H9 (cell line): ENCODE data around the gene APC. TPM values are rescaled to one million over a fixed set of nuclear protein-coding genes. Genes with fewer than 3 reads are reported as not detected.

Source experiments
- DNase-seq: peaks from one replicate; pipeline ENCODE4 v3.0.0-alpha.2; 2017
- H2AFZ ChIP-seq: one replicate; pipeline ENCODE4 v1.6.1; 2013; ENCODE audit warnings: mild to moderate bottlenecking, low read length, control low read depth, moderate library complexity
- H2AK5ac ChIP-seq: 2 replicates; pipeline ENCODE4 v1.6.1; 2013; ENCODE audit warnings: low read length, control low read depth, mixed read lengths; ENCODE audit not compliant: insufficient read length
- H2BK120ac ChIP-seq: one replicate; pipeline ENCODE4 v1.6.1; 2013; ENCODE audit warnings: low read depth, mild to moderate bottlenecking, low read length, control low read depth, inconsistent platforms; ENCODE audit not compliant: poor library complexity, severe bottlenecking
- H2BK12ac ChIP-seq: 2 replicates; pipeline ENCODE4 v1.6.1; 2013; ENCODE audit warnings: low read length, control low read depth, mixed read lengths, low read depth; ENCODE audit not compliant: insufficient read length
- H2BK15ac ChIP-seq: 2 replicates; pipeline ENCODE4 v1.6.1; 2013; ENCODE audit warnings: low read depth, low read length, control low read depth
- H2BK20ac ChIP-seq: one replicate; pipeline ENCODE4 v1.6.1; 2013; ENCODE audit warnings: low read depth, mild to moderate bottlenecking, low read length, control low read depth, inconsistent platforms; ENCODE audit not compliant: poor library complexity, severe bottlenecking
- H2BK5ac ChIP-seq: 2 replicates; pipeline ENCODE4 v1.6.1; 2013; ENCODE audit warnings: low read length, control low read depth, mixed read lengths; ENCODE audit not compliant: insufficient read length
- H3K14ac ChIP-seq: 2 replicates; pipeline ENCODE4 v1.6.1; 2013; ENCODE audit warnings: low read length, control low read depth; ENCODE audit not compliant: insufficient read depth
- H3K18ac ChIP-seq: 2 replicates; pipeline ENCODE4 v1.6.1; 2013; ENCODE audit warnings: low read depth, mild to moderate bottlenecking, mixed read lengths, low read length, control low read depth; ENCODE audit not compliant: insufficient read length
- H3K23ac ChIP-seq: 2 replicates; pipeline ENCODE4 v1.6.1; 2013; ENCODE audit warnings: low read length, control low read depth, mixed read lengths, low read depth; ENCODE audit not compliant: insufficient read length
- H3K23me2 ChIP-seq: 2 replicates; pipeline ENCODE4 v1.6.1; 2013; ENCODE audit warnings: low read depth, mild to moderate bottlenecking, mixed read lengths, low read length, control low read depth; ENCODE audit not compliant: insufficient read length, poor library complexity, severe bottlenecking
- H3K27ac ChIP-seq: 2 replicates; pipeline ENCODE4 v1.5.1; 2013; ENCODE audit warnings: low read length, control low read depth, mixed read lengths, low read depth; ENCODE audit not compliant: insufficient read length
- H3K27me3 ChIP-seq: 2 replicates; pipeline ENCODE4 v1.6.1; 2013; ENCODE audit warnings: low read length, control low read depth, inconsistent platforms; ENCODE audit not compliant: insufficient read depth
- H3K4ac ChIP-seq: 2 replicates; pipeline ENCODE4 v1.6.1; 2013; ENCODE audit warnings: low read depth, mild to moderate bottlenecking, control low read depth, inconsistent platforms, low read length, moderate library complexity
- H3K4me1 ChIP-seq: 2 replicates; pipeline ENCODE4 v1.6.1; 2013; ENCODE audit warnings: low read length, control low read depth, inconsistent platforms; ENCODE audit not compliant: insufficient read depth
- H3K4me2 ChIP-seq: 2 replicates; pipeline ENCODE4 v1.6.1; 2013; ENCODE audit warnings: low read length, control low read depth, mixed read lengths; ENCODE audit not compliant: insufficient read length, insufficient read depth
- H3K56ac ChIP-seq: 2 replicates; pipeline ENCODE4 v1.6.1; 2013; ENCODE audit warnings: low read depth, mild to moderate bottlenecking, mixed read lengths, low read length, control low read depth; ENCODE audit not compliant: insufficient read length
- H3K79me1 ChIP-seq: 2 replicates; pipeline ENCODE4 v1.6.1; 2013; ENCODE audit warnings: low read depth, mild to moderate bottlenecking, moderate library complexity, low read length, control low read depth, inconsistent platforms; ENCODE audit not compliant: insufficient read depth, poor library complexity, severe bottlenecking
- H3K79me2 ChIP-seq: 2 replicates; pipeline ENCODE4 v1.6.1; 2013; ENCODE audit warnings: low read length, control low read depth, inconsistent platforms; ENCODE audit not compliant: insufficient read depth
- H3K9ac ChIP-seq: 2 replicates; pipeline ENCODE4 v1.6.1; 2013; ENCODE audit warnings: low read length, control low read depth, mixed read lengths; ENCODE audit not compliant: insufficient read length; ENCODE audit errors: extremely low read depth
- H3K9me3 ChIP-seq: one replicate; pipeline ENCODE4 v1.6.1; 2013; ENCODE audit warnings: low read depth, low read length, inconsistent platforms; ENCODE audit not compliant: control insufficient read depth
- H3T11ph ChIP-seq: one replicate; pipeline ENCODE4 v1.6.1; 2013; ENCODE audit warnings: mild to moderate bottlenecking, low read length, control low read depth, inconsistent platforms
- H4K20me1 ChIP-seq: one replicate; pipeline ENCODE4 v1.6.1; 2013; ENCODE audit not compliant: control insufficient read depth, insufficient read length, insufficient read depth
- H4K5ac ChIP-seq: 2 replicates; pipeline ENCODE4 v1.6.1; 2013; ENCODE audit warnings: low read depth, mild to moderate bottlenecking, mixed read lengths, low read length, control low read depth; ENCODE audit not compliant: insufficient read length
- H4K8ac ChIP-seq: replicated peaks from 2 replicates; pipeline ENCODE4 v1.6.1; 2013; ENCODE audit warnings: low read length, control low read depth, mixed read lengths, low read depth; ENCODE audit not compliant: insufficient read length
- H4K91ac ChIP-seq: 2 replicates; pipeline ENCODE4 v1.6.1; 2013; ENCODE audit warnings: low read depth, mild to moderate bottlenecking, moderate library complexity, mixed read lengths, low read length, control low read depth; ENCODE audit not compliant: insufficient read length
- H3K27ac Mint-ChIP-seq, 3 experiments: 2 replicates in 2 of 3; 3 replicates in 1 of 3; pipeline ENCODE4 v1.8.0; 2020 to 2021; ENCODE audit warnings: mixed read lengths in 3 of 3, mild to moderate bottlenecking in 1 of 3, moderate library complexity in 1 of 3
- H3K27me3 Mint-ChIP-seq: 2 replicates; pipeline ENCODE4 v1.8.0; 2021; ENCODE audit warnings: low read depth, mild to moderate bottlenecking, moderate library complexity, mixed read lengths
- H3K36me3 Mint-ChIP-seq, 3 experiments: 2 replicates in 2 of 3; 3 replicates in 1 of 3; pipeline ENCODE4 v1.8.0; 2020 to 2021; ENCODE audit warnings: low read depth in 3 of 3, mixed read lengths in 3 of 3; ENCODE audit not compliant: insufficient read depth in 1 of 3
- H3K4me1 Mint-ChIP-seq, 2 experiments: 2 replicates each; pipeline ENCODE4 v1.8.0; 2020; ENCODE audit warnings: mixed read lengths in 2 of 2
- H3K4me3 Mint-ChIP-seq, 2 experiments: 2 replicates in 1 of 2; 3 replicates in 1 of 2; pipeline ENCODE4 v1.8.0; 2020 to 2021; ENCODE audit warnings: mild to moderate bottlenecking in 2 of 2, mixed read lengths in 2 of 2, moderate library complexity in 1 of 2
- H3K9me3 Mint-ChIP-seq, 2 experiments: 2 replicates in 1 of 2; 3 replicates in 1 of 2; pipeline ENCODE4 v1.8.0; 2020; ENCODE audit warnings: mild to moderate bottlenecking in 2 of 2, mixed read lengths in 2 of 2, moderate library complexity in 1 of 2
- CTCF ChIP-seq: fragments of 200-600 bp; sonication (generic); conservative IDR thresholded peaks from 3 replicates; pipeline ENCODE4 v1.8.0; 2021; ENCODE audit warnings: antibody characterized with exemption, mild to moderate bottlenecking
- total RNA-seq: library from RNA; stranded (reverse); gene quantifications from 2 replicates; pipeline ENCODE4 v1.2.1, GENCODE V29; 2021

Gene APC
- total RNA-seq, 1 experiment from 2014 or later, result 29.3 TPM

- Histone ChIP-seq H3T11ph (no peak overlapping the region), H2AK5ac (no peak overlapping the region), H3K79me2 (no peaks in the 10 kb centered on the region), H3K18ac (no peak overlapping the region), H3K14ac (no peak overlapping the region), H3K4ac (no peak overlapping the region), H3K79me1 (no peaks in the 10 kb centered on the region), H3K27ac (no peak overlapping the region), H4K91ac (no peak overlapping the region), H3K56ac (no peak overlapping the region), H3K27me3 (no peaks in the 10 kb centered on the region), H3K4me2 (no peak overlapping the region), H4K5ac (no peak overlapping the region), H2BK15ac (no peak overlapping the region), H3K23me2 (no peaks in the 10 kb centered on the region), H2AFZ (no peak overlapping the region), H3K9ac (no peak overlapping the region), H2BK5ac (no peak overlapping the region), H3K4me1 (peaks cover 2% of the 10 kb centered on the region; the same call in 1 of the 2 replicates), H3K9me3 (no peaks in the 10 kb centered on the region), H2BK20ac (no peak overlapping the region), H2BK12ac (no peak overlapping the region), H4K20me1 (no peaks in the 10 kb centered on the region), H3K23ac (no peak overlapping the region), H4K8ac (no peak overlapping the region), H2BK120ac (no peak overlapping the region)
- TF ChIP-seq CTCF, result no peak
- no peak for DNase-seq
- Mint-ChIP-seq H3K4me3 (no peak overlapping the region), H3K4me1 (peaks cover 25 to 33% of the 10 kb centered on the region in 2 experiments), H3K36me3 (peaks cover 30 to 43% (median 33%) of the 10 kb centered on the region in 3 experiments), H3K27ac (peak overlapping the region in 1 of 3 experiments; percentile 80; a peak in 2 of 7 replicates), H3K27me3 (no peaks in the 10 kb centered on the region), H3K9me3 (no peaks in the 10 kb centered on the region)
Measured at GRCh38 chr5:112824197-112824596, 86.5 kb downstream of the APC start.
